Neural cell (in vitro differentiated cells): ENCODE data around the gene BMAL1. TPM values are rescaled to one million over a fixed set of nuclear protein-coding genes. Genes with fewer than 3 reads are reported as not detected.

Experiments used
- H2AFZ ChIP-seq: fragments of 200-600, 300-800 bp; sonication (generic), shearing (Covaris generic); 2 replicates; pipeline ENCODE4 v1.6.0; 2014; ENCODE audit warnings: low read depth, mild to moderate bottlenecking, antibody characterized with exemption, low read length, moderate library complexity
- H3F3A ChIP-seq: fragments of 200-600 bp; shearing (Covaris generic); 2 replicates; pipeline ENCODE4 v1.6.1; 2016; ENCODE audit warnings: mild to moderate bottlenecking, moderate library complexity, mixed read lengths, antibody characterized with exemption, low read length; ENCODE audit not compliant: insufficient read depth, poor library complexity, severe bottlenecking
- H3K27ac ChIP-seq: fragments of 200-600, 300-800 bp; sonication (generic), shearing (Covaris generic); 2 replicates; pipeline ENCODE4 v1.5.1; 2014; ENCODE audit warnings: mild to moderate bottlenecking, low read length, moderate library complexity
- H3K27me3 ChIP-seq: fragments of 300-800, 200-600 bp; sonication (generic), shearing (Covaris generic); 2 replicates; pipeline ENCODE4 v1.6.0; 2014; ENCODE audit warnings: mild to moderate bottlenecking, low read depth, low read length, moderate library complexity; ENCODE audit not compliant: insufficient read depth
- H3K36me3 ChIP-seq: fragments of 300-800, 200-600 bp; sonication (generic), shearing (Covaris generic); 2 replicates; pipeline ENCODE4 v1.5.1; 2014; ENCODE audit warnings: mild to moderate bottlenecking, antibody characterized with exemption, low read length, moderate library complexity; ENCODE audit not compliant: insufficient read depth
- H3K4me2 ChIP-seq: fragments of 300-800, 200-600 bp; sonication (generic), shearing (Covaris generic); 2 replicates; pipeline ENCODE4 v1.6.0; 2014; ENCODE audit warnings: mild to moderate bottlenecking, low read length
- H3K4me3 ChIP-seq: fragments of 300-800, 200-600 bp; sonication (generic), shearing (Covaris generic); 2 replicates; pipeline ENCODE4 v1.5.1; 2014; ENCODE audit warnings: mild to moderate bottlenecking, low read length, moderate library complexity
- H3K79me2 ChIP-seq: fragments of 200-600 bp; shearing (Covaris generic); replicated peaks from 2 replicates; pipeline ENCODE4 v1.6.0; 2014; ENCODE audit warnings: mild to moderate bottlenecking, low read length, moderate library complexity; ENCODE audit not compliant: insufficient read depth
- H3K9ac ChIP-seq: fragments of 300-800, 200-600 bp; sonication (generic), shearing (Covaris generic); 2 replicates; pipeline ENCODE4 v1.6.1; 2016; ENCODE audit warnings: mild to moderate bottlenecking, low read length, mixed read lengths
- H3K9me2 ChIP-seq: fragments of 200-600 bp; shearing (Covaris generic); 2 replicates; pipeline ENCODE4 v1.6.1; 2016; ENCODE audit warnings: mild to moderate bottlenecking, low read length, mixed read lengths; ENCODE audit not compliant: insufficient read depth
- H3K9me3 ChIP-seq: fragments of 200-600, 300-800 bp; sonication (generic), shearing (Covaris generic); 2 replicates; pipeline ENCODE4 v1.6.1; 2016; ENCODE audit warnings: mild to moderate bottlenecking, mixed run types, low read length, moderate library complexity, mixed read lengths
- H4K20me1 ChIP-seq: fragments of 200-600 bp; shearing (Covaris generic); 2 replicates; pipeline ENCODE4 v1.6.1; 2016; ENCODE audit warnings: mild to moderate bottlenecking, mixed run types; ENCODE audit not compliant: insufficient read depth
- CTCF ChIP-seq: fragments of 450-650 bp; IDR thresholded peaks from 2 replicates; pipeline ENCODE4 v1.5.1; 2014; ENCODE audit warnings: antibody characterized with exemption, mild to moderate bottlenecking, moderate library complexity; ENCODE audit not compliant: poor library complexity, severe bottlenecking
- EP300 ChIP-seq: fragments of 450-650 bp; conservative IDR thresholded peaks from 2 replicates; pipeline ENCODE4 v1.6.1; 2014; ENCODE audit warnings: antibody characterized with exemption, mild to moderate bottlenecking, moderate library complexity; ENCODE audit not compliant: poor library complexity, severe bottlenecking
- EZH2 ChIP-seq: fragments of 200-600, 300-800 bp; shearing (Covaris generic), sonication (generic); IDR thresholded peaks from 2 replicates; pipeline ENCODE4 v1.6.1; 2014; ENCODE audit warnings: antibody characterized with exemption, low read length, borderline replicate concordance, mild to moderate bottlenecking; ENCODE audit not compliant: insufficient read depth, poor library complexity, severe bottlenecking
- MXI1 ChIP-seq: fragments of 450-650 bp; conservative IDR thresholded peaks from 2 replicates; pipeline ENCODE4 v1.6.1; 2014; ENCODE audit warnings: antibody characterized with exemption, mild to moderate bottlenecking; ENCODE audit not compliant: poor library complexity, severe bottlenecking
- POLR2AphosphoS5 ChIP-seq: IDR thresholded peaks from 2 replicates; pipeline ENCODE4 v1.6.1; 2012
- RAD21 ChIP-seq: fragments of 450-650 bp; conservative IDR thresholded peaks from 2 replicates; pipeline ENCODE4 v1.6.1; 2014; ENCODE audit warnings: antibody characterized with exemption, mild to moderate bottlenecking, moderate library complexity
- REST ChIP-seq: IDR thresholded peaks from 2 replicates; pipeline ENCODE4 v1.6.1; 2012; ENCODE audit warnings: borderline replicate concordance
- SMC3 ChIP-seq: fragments of 450-650 bp; conservative IDR thresholded peaks from 2 replicates; pipeline ENCODE4 v1.6.1; 2014; ENCODE audit warnings: antibody characterized with exemption, mild to moderate bottlenecking, moderate library complexity; ENCODE audit not compliant: poor library complexity
- TAF1 ChIP-seq: IDR thresholded peaks from 2 replicates; pipeline ENCODE4 v1.6.1; 2012; ENCODE audit warnings: low read depth
- polyA plus RNA-seq: library from polyadenylated mRNA; depleted of rRNA; stranded (reverse); fragments of >200 nt; gene quantifications from 2 replicates; pipeline ENCODE4 v1.2.3, GENCODE V29; 2014

The BMAL1 gene
- polyA plus RNA-seq, 1 donor from 2014 or later: 17.1 TPM

- no peak overlapping the region for H3K27ac ChIP-seq
Observed at GRCh38 chr11:13366266-13367026, 88.9 kb downstream of the BMAL1 start.

GRCh38 chr11:13367115-13367514 is 89.5 kb downstream of the BMAL1 start:
- Histone ChIP-seq H4K20me1 (no peaks in the 10 kb centered on the region), H3K9me2 (no peaks in the 10 kb centered on the region), H3K9ac (no peak overlapping the region), H3F3A (no peaks in the 10 kb centered on the region), H3K4me3 (no peak overlapping the region), H3K27me3 (no peaks in the 10 kb centered on the region), H3K4me2 (no peak overlapping the region), H2AFZ (no peak overlapping the region), H3K9me3 (no peaks in the 10 kb centered on the region), H3K36me3 (peaks cover 3% of the 10 kb centered on the region), H3K27ac (no peak overlapping the region), H3K79me2 (no peaks in the 10 kb centered on the region)
- TF ChIP-seq EP300 (no peak), POLR2AphosphoS5 (no peak), CTCF (no peak), MXI1 (no peak), REST (no peak)

More at GRCh38 chr11:13366266-13367026, 88.9 kb downstream of the BMAL1 start:
- H3K27me3 ChIP-seq: no peaks in the 10 kb centered on the region
- no peaks in the 10 kb centered on the region for H3K79me2 ChIP-seq
- H3K4me3 ChIP-seq: no peak overlapping the region
- no peaks in the 10 kb centered on the region for H3K9me3 ChIP-seq
- H3K4me2 ChIP-seq: no peak overlapping the region
- H3F3A ChIP-seq: no peaks in the 10 kb centered on the region
- H3K36me3 ChIP-seq: peaks cover 3% of the 10 kb centered on the region
- no peak overlapping the region for H2AFZ ChIP-seq
- TF ChIP-seq SMC3: no peak
- TF ChIP-seq TAF1: no peak
- no peak for TF ChIP-seq EZH2
- no peak for TF ChIP-seq CTCF
- TF ChIP-seq REST: no peak
- no peak for TF ChIP-seq EP300
- TF ChIP-seq POLR2AphosphoS5: no peak
- TF ChIP-seq MXI1: no peak
- TF ChIP-seq RAD21: no peak
- no peaks in the 10 kb centered on the region for H3K9me2 ChIP-seq
- no peaks in the 10 kb centered on the region for H4K20me1 ChIP-seq
- no peak overlapping the region for H3K9ac ChIP-seq
